Fibroblast of villous mesenchyme (primary cell): ENCODE measurements around the gene JMJD1C. TPM values are rescaled to one million over a fixed set of nuclear protein-coding genes. Genes with fewer than 3 reads are reported as not detected.

Source experiments
- DNase-seq: peaks from one replicate; pipeline ENCODE4 v3.0.0-alpha.2; 2010; ENCODE audit warnings: low read depth
- H3K4me3 ChIP-seq: 2 replicates; pipeline ENCODE4 v1.5.1; 2011; ENCODE audit warnings: low read depth, mild to moderate bottlenecking, low read length
- CTCF ChIP-seq: IDR thresholded peaks from 2 replicates; pipeline ENCODE4 v1.5.1; 2012; ENCODE audit warnings: low read depth, mild to moderate bottlenecking, low read length; ENCODE audit not compliant: insufficient read depth
- total RNA-seq: library from RNA; depleted of rRNA; stranded (reverse); fragments of >200 nt; gene quantifications from 2 replicates; pipeline ENCODE4 v1.2.3, GENCODE V29; 2012

JMJD1C gene
- total RNA-seq, 1 donor, result 98.4 TPM

- TF ChIP-seq CTCF, result no peak
- DNase-seq, result no peak
- no peak overlapping the region for H3K4me3 ChIP-seq
Measured at GRCh38 chr10:63424576-63424975, 41.2 kb downstream of the JMJD1C start.

GRCh38 chr10:63423494-63423893, 42.3 kb downstream of the JMJD1C start:
- no peak for TF ChIP-seq CTCF
- no peak overlapping the region for H3K4me3 ChIP-seq
- no peak for DNase-seq

GRCh38 chr10:63421591-63421990, 44.2 kb downstream of the JMJD1C start:
- no peak for DNase-seq
- no peak for TF ChIP-seq CTCF
- H3K4me3 ChIP-seq, result no peak overlapping the region

- H3K4me3 ChIP-seq, result no peak overlapping the region
- DNase-seq, result peak; percentile 44
- no peak for TF ChIP-seq CTCF
Measured at GRCh38 chr10:63416376-63416775, 49.4 kb downstream of the JMJD1C start.

- no peak overlapping the region for H3K4me3 ChIP-seq
- TF ChIP-seq CTCF, result no peak
- peak; percentile 19 for DNase-seq
Measured at GRCh38 chr10:63415640-63416244, 50.0 kb downstream of the JMJD1C start.

GRCh38 chr10:63414481-63415260, 51.1 kb downstream of the JMJD1C start:
- peak; percentile 25 for DNase-seq
- TF ChIP-seq CTCF, result no peak
- no peak overlapping the region for H3K4me3 ChIP-seq
